Measurements from ENCODE around the gene SDHC.

- no peak for TF ChIP-seq CTCF (IDR thresholded peaks at IDR 0.05)
- no peak for TF ChIP-seq EP300 (IDR thresholded peaks at IDR 0.05)
- TF ChIP-seq POLR2A (IDR thresholded peaks at IDR 0.05): no peak
Observed at GRCh38 chr1:161402446-161402845, 88.3 kb downstream of the SDHC start.

Data from tibial nerve (tissue), 4 donors.